ENCODE measurements around the gene PTH2.

DNA sequence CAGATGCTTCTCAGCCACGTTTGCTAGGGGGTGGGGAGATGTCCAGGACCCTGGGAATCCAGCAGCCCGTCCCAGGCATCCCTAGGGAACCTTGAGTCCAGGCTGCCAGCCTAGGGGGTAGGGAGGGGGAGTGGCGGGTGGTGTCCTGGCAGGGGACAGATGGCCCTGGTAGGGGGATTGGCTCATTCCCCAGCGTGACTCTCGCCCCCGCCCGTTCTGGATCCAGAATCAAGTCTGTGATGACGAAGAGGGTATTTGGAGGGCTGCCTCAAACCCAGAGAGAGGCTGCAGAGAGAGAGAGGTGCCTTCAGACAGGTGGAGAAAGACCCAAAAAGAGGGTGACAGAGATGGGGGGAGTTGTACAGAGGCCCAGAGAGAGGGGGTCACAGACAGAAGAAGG, 14.0 kb upstream of the PTH2 start:
- TF ChIP-seq, protein P1, sequence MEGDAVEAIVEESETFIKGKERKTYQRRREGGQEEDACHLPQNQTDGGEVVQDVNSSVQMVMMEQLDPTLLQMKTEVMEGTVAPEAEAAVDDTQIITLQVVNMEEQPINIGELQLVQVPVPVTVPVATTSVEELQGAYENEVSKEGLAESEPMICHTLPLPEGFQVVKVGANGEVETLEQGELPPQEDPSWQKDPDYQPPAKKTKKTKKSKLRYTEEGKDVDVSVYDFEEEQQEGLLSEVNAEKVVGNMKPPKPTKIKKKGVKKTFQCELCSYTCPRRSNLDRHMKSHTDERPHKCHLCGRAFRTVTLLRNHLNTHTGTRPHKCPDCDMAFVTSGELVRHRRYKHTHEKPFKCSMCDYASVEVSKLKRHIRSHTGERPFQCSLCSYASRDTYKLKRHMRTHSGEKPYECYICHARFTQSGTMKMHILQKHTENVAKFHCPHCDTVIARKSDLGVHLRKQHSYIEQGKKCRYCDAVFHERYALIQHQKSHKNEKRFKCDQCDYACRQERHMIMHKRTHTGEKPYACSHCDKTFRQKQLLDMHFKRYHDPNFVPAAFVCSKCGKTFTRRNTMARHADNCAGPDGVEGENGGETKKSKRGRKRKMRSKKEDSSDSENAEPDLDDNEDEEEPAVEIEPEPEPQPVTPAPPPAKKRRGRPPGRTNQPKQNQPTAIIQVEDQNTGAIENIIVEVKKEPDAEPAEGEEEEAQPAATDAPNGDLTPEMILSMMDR (conservative IDR thresholded peaks at IDR 0.05 in 1 of 2, IDR thresholded peaks at IDR 0.05 in 1 of 2; ENCODE audit: low read depth in 1 of 2, low read length in 2 of 2): no peak
- TF ChIP-seq EZH2 (IDR thresholded peaks at IDR 0.05; ENCODE audit: low read length, missing control alignments): no peak
